ENCODE measurements around the gene EPHX1.

DNA sequence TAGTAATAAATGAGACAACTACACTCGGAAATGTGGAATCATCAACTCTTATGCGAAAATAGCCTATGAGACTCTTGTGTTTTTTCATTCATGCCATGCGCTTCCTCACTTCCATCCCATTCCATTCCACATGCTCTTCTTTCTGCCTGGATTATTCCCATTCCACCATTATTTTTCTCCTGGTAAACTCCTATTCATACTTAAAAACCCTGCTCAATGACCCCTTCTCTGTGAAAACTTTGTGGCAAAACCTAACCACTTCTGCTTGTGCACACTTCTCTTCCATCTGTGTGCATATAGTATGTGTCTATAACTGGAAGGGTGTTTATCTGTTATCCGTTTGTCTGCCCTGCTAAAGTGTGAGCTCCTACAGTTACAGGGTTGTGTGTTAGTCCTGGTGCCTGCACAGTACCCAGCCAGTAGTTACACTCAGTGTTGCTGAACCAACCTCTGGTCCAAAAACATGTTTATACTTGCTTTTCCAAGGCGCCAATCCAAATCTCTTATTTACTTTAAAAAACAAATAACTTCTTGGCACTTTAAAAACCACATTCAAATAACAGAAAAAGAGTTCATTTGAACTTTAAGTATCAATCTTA, 10.7 kb downstream of the EPHX1 start:
- TF ChIP-seq, protein P1, sequence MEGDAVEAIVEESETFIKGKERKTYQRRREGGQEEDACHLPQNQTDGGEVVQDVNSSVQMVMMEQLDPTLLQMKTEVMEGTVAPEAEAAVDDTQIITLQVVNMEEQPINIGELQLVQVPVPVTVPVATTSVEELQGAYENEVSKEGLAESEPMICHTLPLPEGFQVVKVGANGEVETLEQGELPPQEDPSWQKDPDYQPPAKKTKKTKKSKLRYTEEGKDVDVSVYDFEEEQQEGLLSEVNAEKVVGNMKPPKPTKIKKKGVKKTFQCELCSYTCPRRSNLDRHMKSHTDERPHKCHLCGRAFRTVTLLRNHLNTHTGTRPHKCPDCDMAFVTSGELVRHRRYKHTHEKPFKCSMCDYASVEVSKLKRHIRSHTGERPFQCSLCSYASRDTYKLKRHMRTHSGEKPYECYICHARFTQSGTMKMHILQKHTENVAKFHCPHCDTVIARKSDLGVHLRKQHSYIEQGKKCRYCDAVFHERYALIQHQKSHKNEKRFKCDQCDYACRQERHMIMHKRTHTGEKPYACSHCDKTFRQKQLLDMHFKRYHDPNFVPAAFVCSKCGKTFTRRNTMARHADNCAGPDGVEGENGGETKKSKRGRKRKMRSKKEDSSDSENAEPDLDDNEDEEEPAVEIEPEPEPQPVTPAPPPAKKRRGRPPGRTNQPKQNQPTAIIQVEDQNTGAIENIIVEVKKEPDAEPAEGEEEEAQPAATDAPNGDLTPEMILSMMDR (conservative IDR thresholded peaks at IDR 0.05; ENCODE audit: low read depth, low read length), result no peak
- TF ChIP-seq EZH2 (IDR thresholded peaks at IDR 0.05; ENCODE audit: low read length, unreplicated experiment), result no peak
- TF ChIP-seq EZH2phosphoT487 (IDR thresholded peaks at IDR 0.05; ENCODE audit: borderline replicate concordance, low read length), result no peak
